GM12878 (cell line): ENCODE results near the gene RASA4B.
"Not testable (repeated sequence)": the region's sequence is repeated elsewhere in the genome, so short reads cannot be mapped to it uniquely, and the experiment has no call there.

Source experiments
- BCL11A ChIP-seq: IDR thresholded peaks from 2 replicates; pipeline ENCODE4 v1.6.1; 2011; ENCODE audit warnings: low read depth, low read length
- CBFB ChIP-seq: IDR thresholded peaks from 2 replicates; pipeline ENCODE4 v1.6.1; 2016; ENCODE audit warnings: antibody characterized with exemption, low read depth
- CREB1 ChIP-seq: IDR thresholded peaks from 2 replicates; pipeline ENCODE4 v1.6.1; 2012; ENCODE audit warnings: low read depth, mild to moderate bottlenecking, inconsistent platforms
- EP300 ChIP-seq, 2 experiments: fragments of 150-350 bp in 1 of 2; IDR thresholded peaks; 2 replicates each; pipeline ENCODE4 v1.6.1; 2011 to 2012; ENCODE audit warnings: low read depth in 2 of 2, low read length in 2 of 2, borderline replicate concordance in 1 of 2, improper control_type of control experiment in 1 of 2, inconsistent platforms in 1 of 2; ENCODE audit not compliant: control insufficient read depth in 1 of 2
- HCFC1 ChIP-seq: fragments of 150-350 bp; IDR thresholded peaks from 2 replicates; pipeline ENCODE4 v1.6.1; 2014; ENCODE audit warnings: low read length
- HDAC6 ChIP-seq: fragments of 200-600 bp; sonication (generic); IDR thresholded peaks from one replicate; pipeline ENCODE4 v1.8.0; 2017; ENCODE audit warnings: antibody characterized with exemption; ENCODE audit not compliant: unreplicated experiment
- MTA3 ChIP-seq: IDR thresholded peaks from 2 replicates; pipeline ENCODE4 v1.6.1; 2012; ENCODE audit warnings: low read length, inconsistent platforms, borderline replicate concordance
- NFYA ChIP-seq: IDR thresholded peaks from 2 replicates; pipeline ENCODE4 v1.6.1; 2011; ENCODE audit warnings: low read depth, mild to moderate bottlenecking, low read length, improper control_type of control experiment, borderline replicate concordance
- POLR2AphosphoS5 ChIP-seq: IDR thresholded peaks from 2 replicates; pipeline ENCODE4 v1.6.1; 2011; ENCODE audit warnings: mild to moderate bottlenecking, low read length, inconsistent platforms
- SMC3 ChIP-seq: IDR thresholded peaks from 2 replicates; pipeline ENCODE4 v1.6.1; 2011; ENCODE audit warnings: low read length, improper control_type of control experiment, borderline replicate concordance
- TAF1 ChIP-seq: IDR thresholded peaks from 2 replicates; pipeline ENCODE4 v1.6.1; 2011; ENCODE audit warnings: mild to moderate bottlenecking, low read depth, low read length, borderline replicate concordance
- ZNF274 ChIP-seq: IDR thresholded peaks from one replicate; pipeline ENCODE4 v1.8.0; 2011; ENCODE audit not compliant: insufficient read length, insufficient read depth
- TF ChIP-seq, protein P1 (sequence below), 3 experiments: IDR thresholded peaks in 2 of 3; conservative IDR thresholded peaks in 1 of 3; 2 replicates each; pipeline ENCODE4 v1.5.1; 2011; ENCODE audit warnings: low read depth in 3 of 3, low read length in 3 of 3, mild to moderate bottlenecking in 3 of 3, control low read depth in 2 of 3, moderate library complexity in 2 of 3, inconsistent platforms in 1 of 3, mixed read lengths in 1 of 3; ENCODE audit not compliant: control insufficient read depth in 2 of 3, insufficient read depth in 1 of 3; ENCODE audit errors: extremely low read depth in 1 of 3

DNA sequence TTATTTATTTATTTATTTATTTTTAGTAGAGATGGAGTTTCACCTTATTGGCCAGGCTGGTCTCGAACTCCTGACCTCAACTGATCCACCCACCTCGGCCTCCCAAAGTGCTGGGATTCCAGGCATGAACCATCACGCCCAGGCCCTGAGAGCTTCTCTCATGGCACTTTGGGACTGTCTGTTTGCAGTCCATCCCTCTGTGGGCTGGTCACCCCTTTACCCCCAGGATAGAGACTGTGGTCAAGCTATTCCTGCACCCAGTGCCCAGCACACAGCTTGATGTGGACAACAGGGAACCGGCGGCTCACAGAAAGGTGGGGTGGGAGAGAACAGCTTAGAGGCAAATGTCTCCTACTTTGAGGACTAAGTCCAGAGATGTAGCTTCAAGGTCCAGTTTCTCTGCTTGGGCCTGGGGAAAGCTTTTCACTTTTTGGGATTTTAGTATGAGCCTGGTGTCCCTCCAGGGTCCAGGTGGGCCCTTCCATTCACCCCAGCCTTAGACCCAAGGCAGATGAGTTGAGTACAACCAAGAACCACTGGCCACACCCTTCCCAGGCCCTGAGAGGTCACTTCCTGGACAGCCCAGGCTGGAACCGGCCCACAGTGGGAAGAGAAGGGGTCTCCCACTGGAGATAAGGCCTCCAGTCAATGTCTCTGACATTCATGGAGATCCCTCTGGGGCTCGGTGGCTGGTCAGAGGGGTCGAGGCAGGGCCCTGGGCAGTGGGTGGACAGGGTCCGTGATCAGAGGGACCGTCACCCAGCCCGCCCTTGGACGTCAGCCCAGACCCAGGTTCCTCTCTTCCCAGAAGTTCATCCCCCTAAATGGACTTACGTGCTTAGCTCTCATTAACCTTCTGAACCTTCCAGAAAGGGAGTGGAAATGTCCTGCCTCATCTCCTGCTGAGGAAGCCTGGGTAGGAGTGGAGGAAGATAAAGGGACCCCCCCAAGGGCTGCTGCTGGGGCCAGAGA is 10.5 kb upstream of the RASA4B start:
- not testable (repeated sequence) for TF ChIP-seq TAF1; CBFB; MTA3; EP300 (IDR thresholded peaks at IDR 0.05; ENCODE audit: borderline replicate concordance in 1 of 2, control insufficient read depth in 1 of 2, low read depth in 2 of 2, low read length in 2 of 2); POLR2AphosphoS5; NFYA; CREB1; SMC3; BCL11A; HCFC1; ZNF274; HDAC6
- TF ChIP-seq, protein P1, sequence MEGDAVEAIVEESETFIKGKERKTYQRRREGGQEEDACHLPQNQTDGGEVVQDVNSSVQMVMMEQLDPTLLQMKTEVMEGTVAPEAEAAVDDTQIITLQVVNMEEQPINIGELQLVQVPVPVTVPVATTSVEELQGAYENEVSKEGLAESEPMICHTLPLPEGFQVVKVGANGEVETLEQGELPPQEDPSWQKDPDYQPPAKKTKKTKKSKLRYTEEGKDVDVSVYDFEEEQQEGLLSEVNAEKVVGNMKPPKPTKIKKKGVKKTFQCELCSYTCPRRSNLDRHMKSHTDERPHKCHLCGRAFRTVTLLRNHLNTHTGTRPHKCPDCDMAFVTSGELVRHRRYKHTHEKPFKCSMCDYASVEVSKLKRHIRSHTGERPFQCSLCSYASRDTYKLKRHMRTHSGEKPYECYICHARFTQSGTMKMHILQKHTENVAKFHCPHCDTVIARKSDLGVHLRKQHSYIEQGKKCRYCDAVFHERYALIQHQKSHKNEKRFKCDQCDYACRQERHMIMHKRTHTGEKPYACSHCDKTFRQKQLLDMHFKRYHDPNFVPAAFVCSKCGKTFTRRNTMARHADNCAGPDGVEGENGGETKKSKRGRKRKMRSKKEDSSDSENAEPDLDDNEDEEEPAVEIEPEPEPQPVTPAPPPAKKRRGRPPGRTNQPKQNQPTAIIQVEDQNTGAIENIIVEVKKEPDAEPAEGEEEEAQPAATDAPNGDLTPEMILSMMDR (IDR thresholded peaks at IDR 0.05 in 2 of 3, conservative IDR thresholded peaks at IDR 0.05 in 1 of 3; ENCODE audit: control insufficient read depth in 2 of 3, extremely low read depth in 1 of 3, insufficient read depth in 1 of 3, low read depth in 3 of 3, low read length in 3 of 3) = not testable (repeated sequence)
